IMR-90 (cell line): ENCODE data around the gene PCSK5. TPM values are rescaled to one million over a fixed set of nuclear protein-coding genes. Genes with fewer than 3 reads are reported as not detected.

Source experiments
- ATAC-seq: fragments of 200-7000 bp; cut with Tn5 transposase; 2 replicates; pipeline ENCODE4 v1.9.1; 2020; ENCODE audit warnings: low read depth, mild to moderate bottlenecking, moderate library complexity
- BruUV-seq: library from RNA; stranded (reverse); fragments of 400-500 nt; replicated peaks from 2 replicates; lab custom pipeline; 2021; lab: Mats Ljungman, UMichigan
- CTCF ChIA-PET: fragments of 300-600 bp; formaldehyde crosslinking; extraction: SDS; loops from one replicate; lab custom pipeline; 2021; ENCODE audit warnings: antibody characterized with exemption; lab: Yijun Ruan, JAX
- POLR2A ChIA-PET: fragments of 300-600 bp; sonication (Branson Sonifier 250); formaldehyde crosslinking; loops from one replicate; lab custom pipeline; 2022; ENCODE audit warnings: antibody characterized with exemption; ENCODE audit not compliant: unreplicated experiment; lab: Charles Lee
- DNase-seq: peaks from one replicate; pipeline ENCODE4 v3.0.0; 2013
- H2AFZ ChIP-seq: replicated peaks from 2 replicates; pipeline ENCODE3; 2013; ENCODE audit warnings: low read length, mild to moderate bottlenecking; ENCODE audit not compliant: poor library complexity
- H2AK5ac ChIP-seq: 2 replicates; pipeline ENCODE4 v1.6.1; 2013; ENCODE audit warnings: low read depth, low read length, inconsistent platforms
- H2AK9ac ChIP-seq: replicated peaks from 2 replicates; pipeline ENCODE3; 2013; ENCODE audit warnings: mild to moderate bottlenecking, low read depth, low read length, moderate library complexity; ENCODE audit not compliant: poor library complexity
- H2BK120ac ChIP-seq: 2 replicates; pipeline ENCODE4 v1.6.1; 2013; ENCODE audit warnings: low read depth, low read length, inconsistent platforms
- H2BK15ac ChIP-seq: 3 replicates; pipeline ENCODE4 v1.6.1; 2013; ENCODE audit warnings: low read depth, low read length, inconsistent platforms
- H2BK20ac ChIP-seq: 2 replicates; pipeline ENCODE4 v1.6.1; 2013; ENCODE audit warnings: low read depth, mild to moderate bottlenecking, inconsistent platforms, low read length, moderate library complexity
- H2BK5ac ChIP-seq: 2 replicates; pipeline ENCODE4 v1.6.1; 2013; ENCODE audit warnings: mild to moderate bottlenecking, low read depth, low read length, inconsistent platforms; ENCODE audit not compliant: poor library complexity, severe bottlenecking
- H3K14ac ChIP-seq: replicated peaks from 2 replicates; pipeline ENCODE4 v1.6.1; 2013; ENCODE audit warnings: low read depth, low read length, inconsistent platforms
- H3K18ac ChIP-seq: 2 replicates; pipeline ENCODE4 v1.6.1; 2013; ENCODE audit warnings: low read depth, low read length, control low read depth
- H3K23ac ChIP-seq: 2 replicates; pipeline ENCODE4 v1.6.1; 2013; ENCODE audit warnings: low read depth, low read length, inconsistent platforms
- H3K27ac ChIP-seq: 2 replicates; pipeline ENCODE4 v1.5.1; 2013; ENCODE audit warnings: mild to moderate bottlenecking, control low read depth, low read length; ENCODE audit not compliant: insufficient read depth
- H3K27me3 ChIP-seq: 2 replicates; pipeline ENCODE4 v1.6.1; 2013; ENCODE audit warnings: low read length; ENCODE audit not compliant: control insufficient read depth, insufficient read depth
- H3K36me3 ChIP-seq: 2 replicates; pipeline ENCODE4 v1.6.1; 2013; ENCODE audit warnings: low read length, mixed read lengths; ENCODE audit not compliant: control insufficient read depth, insufficient read depth
- H3K4ac ChIP-seq: 2 replicates; pipeline ENCODE4 v1.6.1; 2013; ENCODE audit warnings: low read depth, low read length, inconsistent platforms
- H3K4me1 ChIP-seq: 2 replicates; pipeline ENCODE4 v1.6.1; 2013; ENCODE audit warnings: low read length, mixed read lengths; ENCODE audit not compliant: control insufficient read depth, insufficient read depth
- H3K4me2 ChIP-seq: 2 replicates; pipeline ENCODE4 v1.6.1; 2013; ENCODE audit warnings: low read depth, mild to moderate bottlenecking, control low read depth, low read length, moderate library complexity
- H3K4me3 ChIP-seq: 2 replicates; pipeline ENCODE4 v1.5.1; 2013; ENCODE audit warnings: low read depth, mild to moderate bottlenecking, control low read depth, low read length, moderate library complexity; ENCODE audit not compliant: insufficient read depth
- H3K56ac ChIP-seq: 2 replicates; pipeline ENCODE4 v1.6.1; 2013; ENCODE audit warnings: low read length, inconsistent platforms; ENCODE audit not compliant: insufficient read depth; ENCODE audit errors: extremely low read depth
- H3K79me1 ChIP-seq, 2 experiments: 2 replicates each; pipeline ENCODE4 v1.6.1; 2013; ENCODE audit warnings: low read length in 2 of 2, inconsistent platforms in 1 of 2, low read depth in 1 of 2
- H3K9ac ChIP-seq: 2 replicates; pipeline ENCODE4 v1.6.1; 2013; ENCODE audit warnings: low read depth, low read length, control low read depth
- H3K9me1 ChIP-seq: 2 replicates; pipeline ENCODE4 v1.6.1; 2013; ENCODE audit warnings: low read length, inconsistent platforms; ENCODE audit not compliant: insufficient read depth
- H3K9me3 ChIP-seq: 2 replicates; pipeline ENCODE4 v1.6.1; 2013; ENCODE audit warnings: low read length; ENCODE audit not compliant: control insufficient read depth, insufficient read depth
- H4K20me1 ChIP-seq: 2 replicates; pipeline ENCODE4 v1.6.1; 2013; ENCODE audit warnings: low read length, inconsistent platforms; ENCODE audit not compliant: insufficient read depth
- H4K5ac ChIP-seq: 2 replicates; pipeline ENCODE4 v1.6.1; 2013; ENCODE audit warnings: mild to moderate bottlenecking, low read depth, low read length, control low read depth
- H4K8ac ChIP-seq, 2 experiments: 2 replicates each; pipeline ENCODE4 v1.6.1; 2013; ENCODE audit warnings: low read depth in 2 of 2, low read length in 2 of 2, control low read depth in 1 of 2, inconsistent platforms in 1 of 2
- H4K91ac ChIP-seq: 2 replicates; pipeline ENCODE4 v1.6.1; 2013; ENCODE audit warnings: low read depth, low read length, inconsistent platforms; ENCODE audit not compliant: insufficient read depth
- NFE2L2 ChIP-seq: fragments of 150-350 bp; IDR thresholded peaks from 2 replicates; pipeline ENCODE4 v1.6.1; 2016; ENCODE audit warnings: low read depth, mild to moderate bottlenecking, low read length
- RCOR1 ChIP-seq: IDR thresholded peaks from 2 replicates; pipeline ENCODE4 v1.6.1; 2012; ENCODE audit warnings: mild to moderate bottlenecking, low read length, improper control_type of control experiment; ENCODE audit not compliant: insufficient replicate concordance
- USF2 ChIP-seq: fragments of 150-350 bp; IDR thresholded peaks from 2 replicates; pipeline ENCODE4 v1.6.1; 2017; ENCODE audit warnings: mild to moderate bottlenecking, antibody characterized with exemption, low read length, low read depth
- WGBS, 2 experiments: methylation state at CpG; one replicate each; pipeline versions ENCODE4 v1.1.5 to v1.1.7; 2013; ENCODE audit warnings: missing lambda C conversion rate in 2 of 2; ENCODE audit not compliant: insufficient read length in 1 of 2; ENCODE audit errors: extremely low coverage in 2 of 2; 5-methylcytosine and 5-hydroxymethylcytosine counted together
- dilution Hi-C: fragments of 300-500 bp; cut with HindIII; formaldehyde crosslinking; loops from one replicate; pipeline ENCODE4 v1.14.3; 2018; ENCODE audit warnings: low sequenced_read_pairs; ENCODE audit not compliant: unreplicated experiment
- in situ Hi-C: fragments of 300-500 bp; cut with MboI; formaldehyde crosslinking; loops from 3 replicates; pipeline ENCODE4 v1.14.3; 2019; ENCODE audit warnings: low sequenced_read_pairs, inconsistent platforms, mixed read lengths
- intact Hi-C: fragments of 100-400 bp; cut with micrococcal nuclease; formaldehyde crosslinking; loops from 2 replicates; pipeline ENCODE4 v1.10.0; 2022
- polyA plus RNA-seq, 3 experiments: library from polyadenylated mRNA; depleted of rRNA; stranded (reverse); fragments of >200 nt; gene quantifications; 2 replicates each; pipeline ENCODE4 v1.2.3, GENCODE V29; 2012; ENCODE audit warnings: low replicate concordance in 1 of 3
- total RNA-seq: library from RNA; depleted of rRNA; stranded (reverse); fragments of >200 nt; gene quantifications from 2 replicates; pipeline ENCODE4 v1.2.3, GENCODE V29; 2012

The PCSK5 gene
- total and polyA plus RNA-seq, 2 of the 4 experiments (the other 2 are of a cell fraction): 1.5 to 3.0 TPM

GRCh38 chr9:75885652-75886051 lies 4.8 kb upstream of the PCSK5 start:
- Histone ChIP-seq H3K79me1 (no peaks in the 10 kb centered on the region), H4K20me1 (no peaks in the 10 kb centered on the region), H4K5ac (no peak overlapping the region), H3K9me1 (no peaks in the 10 kb centered on the region), H3K23ac (no peak overlapping the region), H3K4me3 (no peak overlapping the region), H2BK5ac (no peak overlapping the region), H2AK5ac (no peak overlapping the region), H3K9me3 (no peaks in the 10 kb centered on the region), H3K27me3 (no peaks in the 10 kb centered on the region), H2AK9ac (no peak overlapping the region), H4K8ac (no peak overlapping the region), H3K14ac (no peak overlapping the region), H3K56ac (no peak overlapping the region), H3K4me2 (no peak overlapping the region), H3K9ac (no peak overlapping the region), H3K36me3 (no peaks in the 10 kb centered on the region), H3K4me1 (no peaks in the 10 kb centered on the region), H3K4ac (no peak overlapping the region), H2BK15ac (no peak overlapping the region), H2AFZ (no peak overlapping the region), H4K91ac (no peak overlapping the region), H2BK20ac (no peak overlapping the region), H2BK120ac (no peak overlapping the region), H3K18ac (no peak overlapping the region), H3K27ac (no peak overlapping the region)
- dilution Hi-C loops: no loop called here
- ChIA-PET CTCF (no interaction called here), POLR2A (no interaction called here)
- intact Hi-C loops: no loop called here
- no peak for ATAC-seq
- no peak for TF ChIP-seq NFE2L2
- TF ChIP-seq RCOR1: no peak
- TF ChIP-seq USF2: no peak
- DNase-seq: no peak
- WGBS, 2 experiments: no CpG with 5 or more reads among the region's 5 CpGs
- BruUV-seq: no TSS peak
- in situ Hi-C loops: loop anchor here (10.0 to 25.0 kb wide), 2 partner anchors 409 to 827 kb away; no protein-coding TSS in a partner anchor
